ENCODE data around the gene WRNIP1. TPM values are rescaled to one million over a fixed set of nuclear protein-coding genes. Genes with fewer than 3 reads are reported as not detected.

WRNIP1 gene
- total RNA-seq, 4 donors from 2014 or later = 34.1 to 50.5 (median 41.7) TPM

- H3K27me3 ChIP-seq = no peaks in the 10 kb centered on the region
- TF ChIP-seq CTCF (IDR thresholded peaks at IDR 0.05) (no peak), POLR2A (IDR thresholded peaks at IDR 0.05) (no peak)
- H3K4me1 ChIP-seq = peaks cover 0 to 4% of the 10 kb centered on the region in 2 donors
- DNase-seq = no peak
- no peaks in the 10 kb centered on the region for H3K36me3 ChIP-seq
- no peaks in the 10 kb centered on the region for H3K9me3 ChIP-seq
- H3K4me3 ChIP-seq = no peak overlapping the region
- peak overlapping the region; percentile 16 to 55 for H3K27ac ChIP-seq
- intact Hi-C loops (cut with DNase I; ENCODE audit: low total_unique reads) = no loop called here
Observed at GRCh38 chr6:2817903-2818443, 52.8 kb downstream of the WRNIP1 start.

- no peak for DNase-seq
- Histone ChIP-seq H3K27me3 (no peaks in the 10 kb centered on the region), H3K4me3 (no peak overlapping the region), H3K27ac (peak overlapping the region; percentile 16 to 55), H3K4me1 (peaks cover 0 to 4% of the 10 kb centered on the region in 2 donors), H3K9me3 (no peaks in the 10 kb centered on the region), H3K36me3 (no peaks in the 10 kb centered on the region)
- TF ChIP-seq CTCF (IDR thresholded peaks at IDR 0.05) = no peak
- no peak for TF ChIP-seq POLR2A (IDR thresholded peaks at IDR 0.05)
- intact Hi-C loops (cut with DNase I; ENCODE audit: low total_unique reads) = no loop called here
Observed at GRCh38 chr6:2818593-2818992, 53.4 kb downstream of the WRNIP1 start.

GRCh38 chr6:2819115-2819514, 53.9 kb downstream of the WRNIP1 start:
- Histone ChIP-seq H3K27me3 (no peaks in the 10 kb centered on the region), H3K4me1 (peaks cover 0 to 4% of the 10 kb centered on the region in 2 donors), H3K27ac (peak overlapping the region in 1 of 2 donors; percentile 17), H3K4me3 (no peak overlapping the region), H3K36me3 (no peaks in the 10 kb centered on the region), H3K9me3 (no peaks in the 10 kb centered on the region)
- TF ChIP-seq POLR2A (IDR thresholded peaks at IDR 0.05) (no peak), CTCF (IDR thresholded peaks at IDR 0.05) (no peak)
- intact Hi-C loops (cut with DNase I; ENCODE audit: low total_unique reads) = no loop called here
- no peak for DNase-seq

- Histone ChIP-seq H3K27me3 (no peaks in the 10 kb centered on the region), H3K9me3 (no peaks in the 10 kb centered on the region), H3K4me3 (no peak overlapping the region), H3K36me3 (no peaks in the 10 kb centered on the region), H3K4me1 (peaks cover 0 to 4% of the 10 kb centered on the region in 2 donors), H3K27ac (no peak overlapping the region)
- DNase-seq = no peak
- no peak for TF ChIP-seq POLR2A (IDR thresholded peaks at IDR 0.05)
- TF ChIP-seq CTCF (IDR thresholded peaks at IDR 0.05) = no peak
- intact Hi-C loops (cut with DNase I; ENCODE audit: low total_unique reads) = no loop called here
Observed at GRCh38 chr6:2819978-2820377, 54.8 kb downstream of the WRNIP1 start.

GRCh38 chr6:2820415-2820814, 55.2 kb downstream of the WRNIP1 start:
- H3K27ac ChIP-seq = no peak overlapping the region

More at GRCh38 chr6:2820415-2820814, 55.2 kb downstream of the WRNIP1 start:
- Histone ChIP-seq H3K4me1 (peaks cover 0 to 4% of the 10 kb centered on the region in 2 donors), H3K4me3 (no peak overlapping the region), H3K9me3 (no peaks in the 10 kb centered on the region), H3K27me3 (no peaks in the 10 kb centered on the region), H3K36me3 (no peaks in the 10 kb centered on the region)
- intact Hi-C loops (cut with DNase I; ENCODE audit: low total_unique reads) = no loop called here
- no peak for TF ChIP-seq POLR2A (IDR thresholded peaks at IDR 0.05)
- TF ChIP-seq CTCF (IDR thresholded peaks at IDR 0.05) = no peak
- DNase-seq = no peak

Measured in uterus (tissue), 4 donors.